ENCODE data around the gene PMS1. TPM values are rescaled to one million over a fixed set of nuclear protein-coding genes. Genes with fewer than 3 reads are reported as not detected.
"Not testable (repeated sequence)": the region's sequence is repeated elsewhere in the genome, so short reads cannot be mapped to it uniquely, and the experiment has no call there.

The PMS1 gene
- total RNA-seq, 2 experiments from 2014 or later, result 41.8 to 48.8 TPM

DNA sequence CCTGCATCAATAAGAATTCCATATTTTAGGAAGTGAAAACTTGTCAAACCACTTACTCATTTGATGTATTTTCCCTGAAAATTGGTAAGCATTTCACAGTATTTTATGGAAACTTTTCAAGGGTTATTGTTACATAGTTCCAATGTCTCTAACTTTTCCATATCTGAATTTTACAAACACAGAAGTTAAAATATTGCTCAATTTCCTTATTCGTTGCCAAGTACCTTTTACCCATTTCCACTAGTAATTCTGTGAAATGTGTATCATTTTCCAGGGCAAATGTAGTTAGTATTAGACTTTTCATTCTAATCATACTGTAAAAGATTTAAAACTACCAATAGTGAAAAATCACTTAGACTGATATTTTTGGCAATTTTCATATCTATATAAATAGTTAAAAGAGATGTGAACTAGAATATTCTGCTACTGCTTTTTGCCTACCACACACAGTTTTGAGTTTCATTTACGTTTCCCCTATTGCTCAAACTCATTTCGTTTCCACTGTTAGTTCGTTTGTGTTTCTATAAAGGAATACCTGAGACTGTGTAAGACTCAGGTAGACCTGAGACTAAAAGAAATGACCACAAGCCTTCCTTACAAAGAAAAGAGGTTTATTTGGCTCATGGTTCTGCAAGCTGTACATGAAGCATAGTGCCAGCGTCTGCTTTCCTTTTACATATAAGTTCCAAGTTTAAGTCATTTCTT, 86.3 kb downstream of the PMS1 start:
- Mint-ChIP-seq H3K27ac (no peak overlapping the region), H3K36me3 (peaks cover 36% of the 10 kb centered on the region), H3K9me3 (peaks cover 2% of the 10 kb centered on the region), H3K27me3 (no peaks in the 10 kb centered on the region), H3K4me1 (peaks cover 13% of the 10 kb centered on the region), H3K4me3 (no peak overlapping the region)
- DNase-seq, result no peak

- Mint-ChIP-seq H3K4me1 (peaks cover 13% of the 10 kb centered on the region), H3K4me3 (no peak overlapping the region), H3K27ac (no peak overlapping the region), H3K9me3 (peaks cover 2% of the 10 kb centered on the region), H3K36me3 (peaks cover 58% of the 10 kb centered on the region), H3K27me3 (no peaks in the 10 kb centered on the region)
- no peak for DNase-seq
These were observed 89.4 kb downstream of the PMS1 start for GRCh38 chr2:189873696-189874095.

DNA sequence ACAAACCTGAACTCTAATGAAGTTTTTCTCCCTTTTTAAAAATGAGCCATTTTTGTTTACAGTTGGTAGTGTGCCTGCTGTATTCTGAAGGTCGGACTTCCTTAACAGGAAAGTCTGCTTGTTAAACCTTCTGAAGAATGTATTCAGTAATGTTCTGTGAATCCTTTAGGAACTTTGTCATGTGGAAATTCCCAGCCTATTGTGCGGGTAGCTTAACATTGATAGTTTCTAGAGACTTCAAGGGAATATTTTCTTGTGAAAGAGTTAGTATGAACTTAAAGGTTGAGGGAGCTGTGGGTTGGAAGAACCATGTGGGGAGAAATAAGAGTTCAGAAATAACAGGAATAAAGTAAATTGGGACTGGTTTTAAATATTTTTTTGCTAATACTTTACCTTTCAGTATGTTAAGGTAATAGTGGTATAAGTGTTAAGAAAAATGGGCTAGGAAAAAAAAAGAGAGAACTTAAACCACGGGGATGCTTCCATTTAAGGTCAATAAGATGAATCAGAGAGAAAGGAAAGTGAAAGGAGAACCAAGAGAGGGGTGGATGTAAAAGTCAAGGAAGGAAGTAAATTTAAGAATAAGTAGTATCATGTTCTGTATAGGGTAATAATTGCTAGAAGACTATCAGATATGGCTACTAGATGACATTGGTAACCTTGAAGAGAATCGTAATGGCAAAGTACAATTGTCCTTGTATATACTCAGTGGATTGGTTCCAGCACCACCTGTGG, 90.5 kb downstream of the PMS1 start:
- H3K27me3 Mint-ChIP-seq, result no peaks in the 10 kb centered on the region
- H3K4me3 Mint-ChIP-seq, result no peak overlapping the region
- peak overlapping the region; percentile 66 for H3K27ac Mint-ChIP-seq
- peaks cover 2% of the 10 kb centered on the region for H3K9me3 Mint-ChIP-seq
- H3K4me1 Mint-ChIP-seq, result peaks cover 13% of the 10 kb centered on the region
- DNase-seq, result no peak
- peaks cover 58% of the 10 kb centered on the region for H3K36me3 Mint-ChIP-seq

DNA sequence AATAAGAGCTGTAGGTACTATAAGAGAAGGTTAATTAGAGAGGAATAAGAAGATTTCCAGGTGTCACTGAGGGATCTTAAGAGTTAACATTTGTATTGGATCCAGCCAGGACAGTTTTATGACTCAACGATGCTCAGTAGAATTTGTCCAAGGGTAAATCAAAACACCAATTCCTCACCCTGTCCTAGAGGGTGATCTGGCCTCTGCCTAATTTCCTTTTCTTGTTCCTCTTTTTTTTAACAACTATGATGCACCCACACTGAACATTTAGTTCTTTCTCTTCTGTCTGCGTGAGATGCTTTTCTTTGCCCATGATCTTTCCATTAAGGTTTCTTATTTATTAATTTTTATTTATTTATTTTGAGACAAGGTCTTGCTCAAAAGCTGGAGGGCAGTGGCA, 92.0 kb downstream of the PMS1 start:
- Mint-ChIP-seq H3K4me3 (no peak overlapping the region), H3K9me3 (peaks cover 2% of the 10 kb centered on the region), H3K36me3 (peaks cover 54% of the 10 kb centered on the region), H3K27me3 (no peaks in the 10 kb centered on the region), H3K27ac (no peak overlapping the region), H3K4me1 (peaks cover 13% of the 10 kb centered on the region)
- DNase-seq, result no peak

DNA sequence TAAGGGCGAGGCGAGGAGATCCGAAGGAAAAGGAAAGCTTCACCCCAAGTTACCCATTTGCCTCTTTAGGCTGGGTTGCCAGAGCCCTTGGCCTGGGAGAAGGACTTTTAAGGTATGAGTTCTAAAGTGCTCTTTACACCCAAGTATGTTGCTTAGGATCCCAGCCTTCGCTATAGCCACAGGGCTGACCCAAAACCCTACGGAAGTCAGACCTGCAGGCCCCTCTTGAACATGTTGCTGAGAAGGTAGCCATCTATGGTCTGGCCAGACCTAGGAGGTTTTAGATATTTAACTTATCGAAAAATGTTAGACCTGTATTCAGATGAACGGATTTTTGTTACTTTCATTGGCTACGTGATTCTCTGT, 95.4 kb downstream of the PMS1 start:
- no peak for DNase-seq
- peaks cover 2% of the 10 kb centered on the region for H3K9me3 Mint-ChIP-seq
- H3K4me3 Mint-ChIP-seq, result no peak overlapping the region
- H3K36me3 Mint-ChIP-seq, result peaks cover 36% of the 10 kb centered on the region
- H3K27ac Mint-ChIP-seq, result no peak overlapping the region
- no peaks in the 10 kb centered on the region for H3K27me3 Mint-ChIP-seq
- H3K4me1 Mint-ChIP-seq, result peaks cover 7% of the 10 kb centered on the region

DNA sequence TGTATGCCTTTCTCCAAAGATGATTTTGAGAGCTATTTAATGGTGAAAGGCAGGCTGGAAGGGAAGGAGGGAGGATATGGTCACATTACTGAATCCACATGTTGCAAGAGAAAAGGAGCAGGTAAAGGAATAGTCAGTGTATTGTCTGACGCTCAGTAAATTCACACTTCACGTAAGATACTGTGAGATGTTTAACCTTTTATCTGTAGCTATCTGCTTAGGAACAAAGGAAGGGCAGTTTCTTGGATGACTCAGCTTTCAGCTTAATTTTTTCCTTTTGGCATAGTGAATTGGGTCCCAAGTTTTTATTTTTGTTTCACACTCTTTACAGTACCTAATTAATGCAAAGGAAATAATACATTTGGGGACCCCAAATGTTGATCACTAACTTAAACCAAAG, 96.2 kb downstream of the PMS1 start:
- peaks cover under 1% of the 10 kb centered on the region for H3K4me1 Mint-ChIP-seq
- peaks cover 28% of the 10 kb centered on the region for H3K36me3 Mint-ChIP-seq
- no peak overlapping the region for H3K27ac Mint-ChIP-seq
- H3K4me3 Mint-ChIP-seq, result no peak overlapping the region
- no peaks in the 10 kb centered on the region for H3K27me3 Mint-ChIP-seq
- DNase-seq, result no peak
- peaks cover under 1% of the 10 kb centered on the region for H3K9me3 Mint-ChIP-seq

DNA sequence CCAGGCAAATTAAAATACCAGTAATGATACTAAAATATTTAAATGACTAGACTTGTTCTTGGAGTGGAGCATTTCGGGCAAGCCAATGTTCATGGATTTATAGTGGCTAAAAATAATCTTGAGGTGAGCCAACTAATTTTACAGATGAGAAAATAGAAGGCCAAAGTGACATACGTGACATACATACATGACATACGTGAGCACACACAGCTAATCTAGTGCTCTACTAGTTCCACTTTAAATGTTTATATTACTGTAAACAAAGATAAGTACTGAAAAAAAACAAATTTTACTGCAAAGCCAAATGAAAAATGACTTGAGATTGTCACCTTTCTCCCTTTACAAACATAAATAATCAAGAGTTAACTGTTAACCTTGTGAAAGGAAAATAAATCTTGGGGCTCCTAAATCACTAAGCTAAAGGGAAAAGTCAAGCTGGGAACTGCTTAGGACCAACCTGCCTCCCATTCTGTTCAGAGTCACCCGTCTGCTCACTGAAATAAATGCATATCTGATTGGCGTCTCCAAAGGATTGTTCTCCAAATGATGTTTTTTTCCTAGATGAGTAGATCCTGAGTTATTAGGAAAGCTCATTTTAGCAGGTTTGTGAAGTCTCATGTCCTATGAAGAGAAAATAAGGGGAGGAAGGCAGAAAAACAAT, 96.7 kb downstream of the PMS1 start:
- DNase-seq, result no peak
- Mint-ChIP-seq H3K9me3 (no peaks in the 10 kb centered on the region), H3K4me1 (no peaks in the 10 kb centered on the region), H3K27me3 (no peaks in the 10 kb centered on the region), H3K4me3 (no peak overlapping the region), H3K36me3 (peaks cover 23% of the 10 kb centered on the region), H3K27ac (no peak overlapping the region)

GRCh38 chr2:189885368-189885767, 101.1 kb downstream of the PMS1 start:
- no peak overlapping the region for H3K27ac Mint-ChIP-seq
- no peak for DNase-seq
- no peak overlapping the region for H3K4me3 Mint-ChIP-seq
- H3K36me3 Mint-ChIP-seq, result peaks cover 5% of the 10 kb centered on the region
- H3K27me3 Mint-ChIP-seq, result peaks cover 16% of the 10 kb centered on the region
- H3K9me3 Mint-ChIP-seq, result peaks cover 2% of the 10 kb centered on the region
- H3K4me1 Mint-ChIP-seq, result no peaks in the 10 kb centered on the region

- H3K4me1 Mint-ChIP-seq, H3K27ac Mint-ChIP-seq, H3K9me3 Mint-ChIP-seq, H3K36me3 Mint-ChIP-seq, DNase-seq, H3K4me3 Mint-ChIP-seq: not testable (repeated sequence)
- peaks cover 24% of the 10 kb centered on the region for H3K27me3 Mint-ChIP-seq
These were observed 108.5 kb downstream of the PMS1 start for GRCh38 chr2:189892546-189893294.

GRCh38 chr2:189896809-189897208, 112.6 kb downstream of the PMS1 start:
- no peaks in the 10 kb centered on the region for H3K4me1 Mint-ChIP-seq
- no peak for DNase-seq
- no peak overlapping the region for H3K27ac Mint-ChIP-seq
- H3K4me3 Mint-ChIP-seq, result no peak overlapping the region
- peaks cover 3% of the 10 kb centered on the region for H3K27me3 Mint-ChIP-seq
- H3K9me3 Mint-ChIP-seq, result no peaks in the 10 kb centered on the region
- H3K36me3 Mint-ChIP-seq, result no peaks in the 10 kb centered on the region

DNA sequence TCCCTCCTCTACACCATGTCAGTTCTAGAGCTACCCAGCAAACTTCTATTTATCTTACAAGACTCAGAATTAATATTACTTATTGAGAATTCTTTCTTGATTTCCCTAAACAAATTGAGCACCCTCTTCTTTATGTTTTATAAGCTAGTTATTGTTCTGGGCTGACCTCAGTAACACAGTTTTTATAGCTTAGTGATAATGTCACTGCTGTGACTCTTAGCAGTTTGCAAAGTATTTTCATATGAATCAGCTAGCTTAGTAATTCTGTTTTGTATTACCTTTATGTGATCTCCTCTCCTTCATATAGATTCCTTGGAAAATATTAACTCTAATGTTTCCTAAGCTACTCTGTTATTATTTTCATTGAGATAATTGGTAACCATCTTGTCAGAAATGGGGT, 114.9 kb downstream of the PMS1 start:
- no peaks in the 10 kb centered on the region for H3K9me3 Mint-ChIP-seq
- no peak overlapping the region for H3K27ac Mint-ChIP-seq
- H3K36me3 Mint-ChIP-seq, result no peaks in the 10 kb centered on the region
- H3K27me3 Mint-ChIP-seq, result no peaks in the 10 kb centered on the region
- no peaks in the 10 kb centered on the region for H3K4me1 Mint-ChIP-seq
- DNase-seq, result no peak
- no peak overlapping the region for H3K4me3 Mint-ChIP-seq

GRCh38 chr2:189900726-189901125, 116.5 kb downstream of the PMS1 start:
- no peaks in the 10 kb centered on the region for H3K4me1 Mint-ChIP-seq
- no peak for DNase-seq
- H3K27ac Mint-ChIP-seq, result no peak overlapping the region
- H3K36me3 Mint-ChIP-seq, result no peaks in the 10 kb centered on the region
- no peak overlapping the region for H3K4me3 Mint-ChIP-seq
- no peaks in the 10 kb centered on the region for H3K9me3 Mint-ChIP-seq
- no peaks in the 10 kb centered on the region for H3K27me3 Mint-ChIP-seq

DNA sequence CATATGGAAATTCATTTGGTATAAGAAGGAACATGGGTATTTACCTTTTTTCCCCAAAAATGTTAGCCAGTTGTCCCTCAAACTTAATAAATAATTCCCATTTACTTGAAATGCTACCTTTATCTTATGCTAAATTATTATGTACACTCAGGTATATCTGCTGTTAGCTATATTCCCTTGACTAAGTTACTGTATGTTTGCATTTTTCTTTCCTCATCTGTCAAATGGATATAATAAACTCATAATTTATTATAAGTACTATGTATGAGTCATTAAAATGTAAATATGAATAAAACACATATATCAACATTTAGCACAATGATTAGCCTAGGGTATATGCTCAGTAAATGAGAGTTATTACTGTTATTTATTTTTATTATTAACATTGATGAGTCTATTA, 117.4 kb downstream of the PMS1 start:
- Mint-ChIP-seq H3K9me3 (no peaks in the 10 kb centered on the region), H3K4me1 (no peaks in the 10 kb centered on the region), H3K27ac (no peak overlapping the region), H3K36me3 (no peaks in the 10 kb centered on the region), H3K27me3 (no peaks in the 10 kb centered on the region), H3K4me3 (no peak overlapping the region)
- no peak for DNase-seq

DNA sequence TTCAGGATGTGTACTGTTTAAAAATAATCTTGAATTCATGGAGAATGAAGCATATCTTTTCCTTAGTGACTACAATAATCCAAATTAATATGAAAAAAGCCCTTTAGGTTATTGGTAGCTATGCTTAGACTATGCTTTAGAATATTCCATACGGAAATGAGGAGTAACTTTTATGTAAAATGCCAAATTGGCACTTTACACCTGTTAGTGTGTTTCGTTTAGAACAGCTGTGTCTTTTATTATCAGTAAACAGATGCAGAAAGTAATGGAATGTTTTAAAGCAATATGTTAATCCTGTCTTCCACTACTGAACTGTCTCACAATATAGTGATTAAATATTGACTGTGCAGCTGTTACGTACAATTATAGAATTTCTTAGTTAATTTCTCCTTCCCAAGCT, 129.6 kb downstream of the PMS1 start:
- no peak for DNase-seq
- Mint-ChIP-seq H3K27me3 (peaks cover 10% of the 10 kb centered on the region), H3K27ac (no peak overlapping the region), H3K4me3 (no peak overlapping the region), H3K4me1 (no peaks in the 10 kb centered on the region), H3K36me3 (no peaks in the 10 kb centered on the region), H3K9me3 (no peaks in the 10 kb centered on the region)

DNA sequence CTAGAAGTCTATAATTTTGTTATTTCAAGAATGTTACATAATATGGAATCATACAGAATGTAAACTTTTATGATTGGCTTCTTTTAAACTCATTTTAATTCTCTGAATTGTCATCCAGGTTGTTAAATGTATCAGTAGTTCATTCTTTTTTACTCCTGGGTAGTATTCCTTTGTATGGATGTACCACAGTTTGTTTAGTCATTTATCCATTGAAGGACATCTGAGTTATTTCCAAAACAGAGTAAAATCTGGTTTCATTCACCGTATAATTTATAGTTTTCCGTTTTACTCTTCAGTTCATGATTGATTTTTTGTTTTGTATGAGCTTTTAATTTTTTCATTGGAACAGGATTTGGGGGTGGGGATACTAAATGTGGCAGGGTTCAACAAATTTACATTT, 132.4 kb downstream of the PMS1 start:
- Mint-ChIP-seq H3K9me3 (no peaks in the 10 kb centered on the region), H3K4me3 (no peak overlapping the region), H3K36me3 (no peaks in the 10 kb centered on the region), H3K27me3 (peaks cover 20% of the 10 kb centered on the region), H3K27ac (no peak overlapping the region), H3K4me1 (no peaks in the 10 kb centered on the region)
- no peak for DNase-seq
